ENCODE results near the gene TMEM269.
"Not testable (repeated sequence)": the region's sequence is repeated elsewhere in the genome, so short reads cannot be mapped to it uniquely, and the experiment has no call there.

Gene TMEM269

GRCh38 chr1:42748461-42749410 is 36.1 kb upstream of the TMEM269 start:
- no peak for DNase-seq

- no peak for DNase-seq
Measured at GRCh38 chr1:42750041-42750440, 34.8 kb upstream of the TMEM269 start.

DNA sequence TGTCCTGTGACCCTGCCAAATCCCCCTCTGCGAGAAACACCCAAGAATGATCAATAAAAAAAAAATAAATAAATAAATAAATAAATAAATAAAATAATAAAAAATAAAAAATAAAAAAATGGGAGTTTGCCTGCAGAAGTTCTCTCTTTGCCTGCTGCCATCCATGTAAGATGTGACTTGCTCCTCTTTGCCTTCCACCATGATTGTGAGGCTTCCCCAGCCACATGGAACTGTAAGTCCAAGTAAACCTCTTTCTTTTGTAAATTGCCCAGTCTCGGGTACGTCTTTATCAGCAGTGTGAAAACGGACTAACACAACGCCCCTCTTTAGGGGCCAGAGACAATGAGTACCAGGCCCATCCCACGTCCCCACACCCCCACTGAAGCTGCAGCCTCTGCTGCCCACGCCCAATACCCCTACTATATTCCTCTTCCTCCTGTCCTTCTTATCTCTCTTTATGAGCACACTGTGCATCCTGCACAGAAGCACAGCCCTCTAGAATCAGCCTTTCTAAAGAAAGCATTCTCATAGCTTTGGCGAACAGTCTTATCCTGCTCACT is 33.2 kb upstream of the TMEM269 start:
- not testable (repeated sequence) for DNase-seq

GRCh38 chr1:42752284-42752683 is 32.5 kb upstream of the TMEM269 start:
- DNase-seq = no peak

DNA sequence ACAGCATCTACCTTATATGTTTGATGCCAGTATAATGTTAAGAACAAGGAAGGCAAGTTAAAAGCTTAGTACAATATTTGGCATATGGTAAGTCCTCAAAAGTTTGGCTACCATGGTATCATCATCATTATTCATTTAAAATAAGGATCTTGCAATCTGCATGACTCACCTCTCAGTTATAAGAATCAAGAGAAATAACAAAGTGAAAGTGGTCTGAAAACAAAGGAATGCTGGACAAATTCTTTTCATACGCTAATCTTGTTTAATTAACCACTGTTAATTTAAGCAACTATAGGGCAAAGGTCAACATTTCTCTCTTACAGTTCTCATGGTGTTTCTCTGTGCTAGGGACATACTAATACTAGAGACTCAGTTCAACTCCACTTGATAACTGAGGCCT is 31.7 kb upstream of the TMEM269 start:
- DNase-seq = no peak

GRCh38 chr1:42756956-42757891 is 27.6 kb upstream of the TMEM269 start:
- DNase-seq = peak; percentile 96

- DNase-seq = no peak
Measured at GRCh38 chr1:42757892-42758275, 26.9 kb upstream of the TMEM269 start.

DNA sequence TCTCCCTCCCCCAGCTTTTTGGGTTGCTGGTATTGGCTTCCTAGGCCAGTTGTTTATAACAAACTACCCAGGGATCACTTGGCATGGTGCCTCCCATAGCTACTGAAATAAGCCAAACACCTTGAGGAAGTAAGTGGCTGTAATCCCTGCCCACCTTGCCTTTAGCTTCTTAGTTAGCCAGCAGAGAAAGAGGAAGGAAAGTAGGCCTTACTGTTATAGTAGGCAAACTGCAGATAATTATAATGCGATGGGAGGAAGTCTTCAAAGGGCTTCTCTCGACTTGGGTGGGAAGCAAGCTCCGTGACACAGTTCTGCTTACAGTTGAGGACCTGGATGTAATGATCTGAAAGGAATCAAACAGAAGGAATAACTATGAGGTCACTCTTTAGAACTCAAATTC is 26.1 kb upstream of the TMEM269 start:
- no peak for DNase-seq

DNA sequence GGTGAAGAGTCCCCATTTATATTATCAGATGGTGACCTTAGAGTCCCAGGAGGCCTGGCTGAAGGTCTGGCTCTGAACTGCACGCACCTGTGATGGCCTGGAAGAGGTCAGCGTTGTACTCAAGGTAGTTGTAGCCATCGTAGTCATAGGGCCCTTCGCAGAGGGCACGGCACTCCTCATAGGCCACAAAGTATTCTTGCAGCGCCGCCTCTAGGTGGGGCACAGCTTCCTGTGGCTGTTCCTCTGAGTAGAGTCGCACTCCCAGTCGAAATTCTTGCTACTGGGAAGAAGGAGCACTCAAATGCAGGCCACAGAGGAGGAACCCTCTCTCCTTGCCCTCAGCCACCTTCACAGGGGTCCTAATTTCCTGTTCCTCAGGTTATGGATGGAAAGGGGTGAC is 25.7 kb upstream of the TMEM269 start:
- no peak for DNase-seq

DNA sequence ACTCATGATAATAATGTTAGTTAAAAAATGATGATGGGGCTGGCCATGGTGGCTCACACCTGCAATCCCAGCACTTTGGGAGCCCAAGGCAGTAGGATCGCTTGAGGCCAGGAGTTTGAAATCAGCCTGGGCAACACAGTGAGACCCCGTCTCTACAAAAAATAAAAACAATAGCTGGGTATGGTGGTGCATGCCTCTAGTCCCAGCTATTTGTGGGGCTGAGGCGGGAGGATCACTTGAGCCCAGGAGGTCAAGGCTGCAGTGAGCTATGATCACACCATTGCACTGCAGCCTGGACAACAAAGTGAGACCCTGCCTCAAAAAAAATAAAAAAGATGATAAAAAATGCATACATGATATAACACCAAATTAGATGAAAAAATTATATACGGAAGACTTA is 23.2 kb upstream of the TMEM269 start:
- DNase-seq = no peak

GRCh38 chr1:42762269-42762668 is 22.5 kb upstream of the TMEM269 start:
- no peak for DNase-seq

DNA sequence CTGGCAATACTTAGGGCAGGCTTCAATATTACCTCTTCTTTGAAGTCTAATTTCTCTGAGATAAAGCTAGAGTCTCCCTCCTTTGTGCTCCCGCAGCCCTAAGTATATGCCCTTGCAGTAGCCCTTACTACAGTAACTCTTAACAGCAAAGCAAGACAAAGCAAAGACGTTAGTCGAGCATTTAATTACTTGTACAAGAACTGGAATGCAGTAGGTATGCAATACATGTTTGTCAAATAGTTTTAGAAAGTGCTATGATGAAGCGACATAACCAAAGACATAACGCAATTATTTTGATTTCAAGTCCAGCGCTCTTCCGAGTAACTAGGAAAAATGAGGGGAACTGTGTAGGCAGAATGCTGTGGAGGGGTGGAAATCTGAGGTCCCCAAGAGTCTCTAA is 19.5 kb upstream of the TMEM269 start:
- DNase-seq = no peak

DNA sequence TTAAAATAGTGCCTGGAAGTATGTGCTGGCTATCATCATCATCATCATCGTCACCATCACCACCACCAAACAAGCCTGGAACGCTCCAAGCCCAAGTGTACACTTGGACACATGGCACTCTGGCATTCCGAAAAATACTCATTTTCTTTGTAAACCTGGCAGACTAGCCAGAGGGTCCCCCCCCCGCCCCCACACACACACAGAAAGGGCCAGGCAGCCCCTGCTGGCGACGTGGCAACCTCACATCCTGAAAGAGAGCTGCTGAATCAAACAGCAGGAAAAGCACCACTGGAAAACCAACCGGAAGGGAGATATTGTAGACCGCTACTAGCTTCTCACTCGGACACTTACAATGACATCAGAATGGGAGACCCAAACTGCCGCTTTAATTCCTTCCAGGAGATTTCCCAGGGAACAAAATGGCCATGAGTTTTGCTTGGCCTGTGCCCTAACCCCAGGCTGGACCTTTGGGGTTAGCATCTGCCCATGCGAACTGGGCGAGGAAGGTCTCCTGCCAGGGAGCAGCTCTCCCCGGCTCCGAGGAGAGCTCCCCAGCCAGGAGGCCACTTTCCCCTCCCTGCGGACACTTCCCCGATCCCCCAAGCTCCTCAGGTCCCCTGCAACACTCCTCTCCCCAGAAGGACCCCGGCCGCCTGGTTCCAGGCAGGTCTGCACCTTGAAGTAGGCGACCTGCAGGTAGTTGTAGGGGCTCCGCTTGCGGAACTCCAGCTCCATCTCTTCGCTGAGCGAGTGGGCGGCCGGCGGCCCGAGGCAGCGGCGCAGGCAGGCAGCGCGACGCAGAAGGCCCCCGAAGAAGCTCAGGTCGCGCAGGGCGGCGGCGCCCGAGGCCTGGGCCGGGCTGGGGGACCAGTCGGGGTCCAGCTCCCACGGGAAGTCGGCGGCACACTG is 18.7 kb upstream of the TMEM269 start:
- DNase-seq = peak; percentile 57

DNA sequence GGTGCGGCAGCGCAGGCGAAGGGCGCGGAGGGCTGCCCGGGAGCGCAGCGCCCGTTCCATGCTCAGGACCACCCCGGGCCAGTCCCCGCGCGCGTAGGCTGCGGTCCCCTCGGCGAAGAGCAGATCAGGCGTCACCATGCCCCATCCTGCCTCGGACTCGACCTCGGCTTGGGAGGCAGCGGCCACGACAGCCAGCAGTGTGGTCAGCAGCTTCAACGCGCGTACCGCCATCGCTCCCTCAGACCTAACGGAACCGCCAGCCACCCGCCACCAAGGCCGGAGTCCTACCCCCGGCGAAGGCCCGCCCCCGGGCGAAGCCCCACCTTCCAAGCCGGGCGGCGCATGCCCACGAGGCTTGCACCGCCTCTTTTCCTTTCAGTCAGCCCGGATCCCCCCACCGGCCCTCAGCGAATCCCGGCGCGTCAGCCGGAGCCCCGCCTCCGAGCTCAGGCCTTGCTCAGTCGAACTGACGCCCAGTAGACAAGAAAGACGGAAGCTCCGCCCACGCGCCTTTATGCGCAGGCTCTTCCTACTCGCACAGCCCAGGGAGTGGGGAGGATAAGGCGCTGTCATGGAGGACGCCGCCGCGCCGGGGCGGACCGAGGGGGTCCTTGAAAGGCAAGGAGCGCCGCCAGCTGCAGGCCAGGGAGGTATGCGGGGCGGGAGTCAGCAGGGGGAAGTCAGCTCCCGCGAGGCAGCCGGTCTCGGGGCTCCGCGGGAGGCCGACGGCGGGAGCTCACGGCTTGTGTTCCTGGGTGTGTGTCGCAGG is 17.9 kb upstream of the TMEM269 start, which contains the start of the genes C1orf50 and P3H1:
Gene C1orf50 (plus strand): TSS at position 509 of the 769 bp plus-strand sequence. CDS start 63 bp downstream, at position 572.
Gene P3H1 (minus strand): TSS at position 288 of the 769 bp plus-strand sequence. CDS start 57 bp downstream, at position 231.
- peak; percentile 99 for DNase-seq

DNA sequence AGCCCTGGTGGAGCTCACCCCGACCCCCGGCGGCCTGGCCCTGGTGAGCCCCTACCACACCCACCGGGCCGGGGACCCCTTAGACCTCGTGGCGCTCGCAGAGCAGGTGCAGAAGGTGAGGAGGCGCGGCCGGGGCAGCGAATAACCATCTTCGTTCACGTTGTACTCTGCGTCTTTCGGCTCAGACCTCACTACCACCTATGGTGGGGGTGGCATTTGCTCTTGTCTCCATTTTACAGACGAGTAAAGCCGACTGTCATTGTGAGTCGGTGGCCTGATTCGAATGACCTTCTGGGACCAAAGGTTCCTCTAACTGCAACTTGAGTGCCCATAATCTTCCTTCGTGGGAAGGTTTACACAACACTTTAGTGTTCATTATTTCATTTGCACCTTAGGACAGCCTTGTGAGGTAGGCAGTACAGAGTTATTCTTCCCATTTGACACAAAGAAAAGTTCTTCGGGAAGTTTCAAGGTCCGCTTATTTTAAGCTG is 17.2 kb upstream of the TMEM269 start:
- no peak for DNase-seq

DNA sequence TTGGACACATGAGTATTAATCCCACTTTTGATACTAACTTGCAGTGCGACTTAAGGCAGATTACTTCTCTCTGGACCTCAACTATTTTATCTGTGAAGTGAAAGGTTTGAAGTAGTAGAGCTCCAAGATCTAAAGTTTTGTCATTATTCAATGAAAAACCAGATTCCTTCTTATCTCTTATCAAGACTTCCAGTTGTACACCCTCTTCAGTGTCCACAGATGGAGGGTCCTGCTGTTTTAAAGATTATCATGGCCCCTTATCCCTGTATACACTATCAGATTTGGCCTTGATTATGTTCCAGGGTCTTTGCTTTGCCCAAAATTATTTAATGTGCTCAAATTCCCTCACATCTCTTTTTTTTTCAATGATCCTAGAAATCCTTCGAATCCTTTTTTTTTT is 16.6 kb upstream of the TMEM269 start:
- no peak for DNase-seq

DNA sequence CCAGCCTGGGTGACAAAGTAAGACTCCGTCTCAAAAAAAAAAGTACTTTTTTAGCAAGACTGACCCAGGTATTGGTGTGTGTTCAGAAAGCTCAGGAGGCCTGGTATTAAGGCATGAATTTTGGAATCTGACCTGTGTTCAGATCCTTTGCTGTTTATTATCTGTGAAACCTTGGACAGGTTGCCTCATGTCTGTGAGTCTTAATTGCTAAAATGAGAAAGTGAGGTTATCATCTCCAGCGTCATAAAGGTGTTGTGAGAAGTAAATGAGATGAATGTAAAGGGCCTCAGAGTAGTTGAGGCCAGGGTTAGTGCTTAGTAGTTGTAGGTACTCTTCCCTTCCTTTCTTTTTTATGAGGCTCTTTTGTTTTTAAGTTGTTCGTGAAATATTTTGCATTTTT is 15.0 kb upstream of the TMEM269 start:
- no peak for DNase-seq

- DNase-seq = no peak
Measured at GRCh38 chr1:42773420-42773819, 11.4 kb upstream of the TMEM269 start.

- no peak for DNase-seq
Measured at GRCh38 chr1:42774928-42775526, 9.8 kb upstream of the TMEM269 start.

DNA sequence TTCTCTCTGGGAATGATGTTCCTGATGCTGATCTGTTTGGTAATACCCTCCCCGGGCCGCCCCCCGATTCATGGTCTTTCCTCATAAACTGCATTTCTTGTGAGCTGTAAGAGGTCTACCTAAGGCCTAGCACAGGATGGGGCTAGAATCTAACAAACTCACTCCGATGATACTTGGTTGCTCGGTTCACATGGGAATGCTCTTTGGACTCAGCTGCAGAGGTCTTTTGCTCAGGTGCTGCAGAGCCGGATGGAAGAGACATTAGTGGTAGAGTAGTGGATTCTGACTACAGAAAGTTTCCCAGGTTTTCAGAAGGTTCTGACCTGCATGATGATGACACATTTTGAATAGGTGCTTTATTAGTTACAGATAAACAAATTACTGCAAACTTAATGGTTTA is 8.3 kb upstream of the TMEM269 start:
- DNase-seq = no peak

GRCh38 chr1:42777852-42778251 is 6.9 kb upstream of the TMEM269 start:
- peak; percentile 15 for DNase-seq

Data from NCI-H2029 treated with DMSO at 0.1 percent for 48 hours (cell line).